Liver (tissue), 9 donors: ENCODE measurements around the gene ADGRA1. TPM values are rescaled to one million over a fixed set of nuclear protein-coding genes. Genes with fewer than 3 reads are reported as not detected.

ENCODE experiments used
- DNase-seq: peaks from one replicate; pipeline ENCODE4 v3.0.0-alpha.2; 2017; ENCODE audit warnings: low spot score
- H3K27ac ChIP-seq, 2 donors: one replicate each; pipeline ENCODE4 v1.7.0; 2013; ENCODE audit warnings: inconsistent platforms in 2 of 2, low read length in 2 of 2, control low read depth in 1 of 2, low read depth in 1 of 2, mild to moderate bottlenecking in 1 of 2
- H3K27me3 ChIP-seq, 4 donors: one replicate each; pipeline versions ENCODE4 v1.6.1 to v1.7.0; 2013; ENCODE audit warnings: low read length in 3 of 4, inconsistent platforms in 1 of 4, mild to moderate bottlenecking in 1 of 4, moderate library complexity in 1 of 4; ENCODE audit not compliant: control insufficient read depth in 4 of 4, insufficient read depth in 4 of 4
- H3K36me3 ChIP-seq, 4 donors: one replicate each; pipeline versions ENCODE4 v1.6.1 to v1.7.0; 2013; ENCODE audit warnings: low read length in 3 of 4, mild to moderate bottlenecking in 3 of 4, low read depth in 1 of 4, moderate library complexity in 1 of 4; ENCODE audit not compliant: control insufficient read depth in 4 of 4, insufficient read depth in 3 of 4
- H3K4me1 ChIP-seq, 4 donors: one replicate each; pipeline versions ENCODE4 v1.6.1 to v1.7.0; 2013; ENCODE audit warnings: low read length in 3 of 4, mild to moderate bottlenecking in 3 of 4, moderate library complexity in 1 of 4; ENCODE audit not compliant: control insufficient read depth in 4 of 4, insufficient read depth in 4 of 4
- H3K4me3 ChIP-seq, 3 donors: one replicate each; pipeline versions ENCODE4 v1.6.1 to v1.7.0; 2013; ENCODE audit warnings: low read length in 3 of 3, control low read depth in 1 of 3, low read depth in 1 of 3, mild to moderate bottlenecking in 1 of 3
- H3K9ac ChIP-seq, 2 donors: one replicate each; pipeline ENCODE4 v1.7.0; 2013; ENCODE audit warnings: low read length in 2 of 2, mild to moderate bottlenecking in 2 of 2, moderate library complexity in 2 of 2, control low read depth in 1 of 2, low read depth in 1 of 2
- H3K9me3 ChIP-seq, 4 donors: one replicate each; pipeline versions ENCODE4 v1.6.1 to v1.7.0; 2013; ENCODE audit warnings: low read length in 3 of 4; ENCODE audit not compliant: control insufficient read depth in 4 of 4
- ATF3 ChIP-seq: IDR thresholded peaks from 2 replicates; pipeline ENCODE4 v1.6.1; 2016; ENCODE audit warnings: antibody characterized with exemption
- CTCF ChIP-seq: fragments of 150-350 bp; IDR thresholded peaks from 2 replicates; pipeline ENCODE4 v1.5.1; 2017; ENCODE audit warnings: improper control_type of control experiment, low read depth, low read length; ENCODE audit not compliant: missing input control
- EGR1 ChIP-seq, 2 donors: IDR thresholded peaks; 2 replicates each; pipeline ENCODE4 v1.6.1; 2016 to 2018; ENCODE audit warnings: antibody characterized with exemption in 2 of 2, low read depth in 2 of 2
- FOXA1 ChIP-seq: IDR thresholded peaks from 2 replicates; pipeline ENCODE4 v1.6.1; 2016; ENCODE audit warnings: antibody characterized with exemption
- FOXA2 ChIP-seq: IDR thresholded peaks from 2 replicates; pipeline ENCODE4 v1.6.1; 2016; ENCODE audit warnings: antibody characterized with exemption
- GABPA ChIP-seq, 2 donors: IDR thresholded peaks in 1 of 2; conservative IDR thresholded peaks in 1 of 2; 2 replicates each; pipeline ENCODE4 v1.6.1; 2016; ENCODE audit warnings: antibody characterized with exemption in 2 of 2, mild to moderate bottlenecking in 1 of 2, moderate library complexity in 1 of 2
- HNF4A ChIP-seq, 2 donors: conservative IDR thresholded peaks; 2 replicates each; pipeline ENCODE4 v1.6.1; 2016; ENCODE audit warnings: antibody characterized with exemption in 2 of 2, mild to moderate bottlenecking in 2 of 2
- HNF4G ChIP-seq: IDR thresholded peaks from 2 replicates; pipeline ENCODE4 v1.6.1; 2016; ENCODE audit warnings: antibody characterized with exemption
- JUND ChIP-seq, 2 donors: IDR thresholded peaks; 2 replicates each; pipeline ENCODE4 v1.6.1; 2016; ENCODE audit warnings: antibody characterized with exemption in 2 of 2
- NR2F2 ChIP-seq: IDR thresholded peaks from 2 replicates; pipeline ENCODE4 v1.6.1; 2016; ENCODE audit warnings: antibody characterized with exemption
- RAD21 ChIP-seq, 2 donors: IDR thresholded peaks; 2 replicates each; pipeline ENCODE4 v1.6.1; 2016; ENCODE audit warnings: antibody characterized with exemption in 2 of 2, mild to moderate bottlenecking in 2 of 2
- REST ChIP-seq: IDR thresholded peaks from 2 replicates; pipeline ENCODE4 v1.6.1; 2016; ENCODE audit warnings: antibody characterized with exemption, mild to moderate bottlenecking
- RXRA ChIP-seq, 2 donors: IDR thresholded peaks; 2 replicates each; pipeline ENCODE4 v1.6.1; 2017 to 2018; ENCODE audit warnings: antibody characterized with exemption in 2 of 2, mild to moderate bottlenecking in 1 of 2
- SP1 ChIP-seq: IDR thresholded peaks from 2 replicates; pipeline ENCODE4 v1.6.1; 2018; ENCODE audit warnings: antibody characterized with exemption, mild to moderate bottlenecking
- TAF1 ChIP-seq: conservative IDR thresholded peaks from 2 replicates; pipeline ENCODE4 v1.6.1; 2016; ENCODE audit warnings: antibody characterized with exemption, mild to moderate bottlenecking
- YY1 ChIP-seq: IDR thresholded peaks from 2 replicates; pipeline ENCODE4 v1.6.1; 2016; ENCODE audit warnings: antibody characterized with exemption, mild to moderate bottlenecking
- ZBTB33 ChIP-seq: IDR thresholded peaks from 2 replicates; pipeline ENCODE4 v1.6.1; 2016; ENCODE audit warnings: antibody characterized with exemption
- WGBS: extraction: QIAGEN DNeasy Blood & Tissue Kit; methylation state at CpG from one replicate; pipeline ENCODE4 v1.1.7; 2013; 5-methylcytosine and 5-hydroxymethylcytosine counted together
- polyA plus RNA-seq, 2 donors: library from polyadenylated mRNA; stranded (reverse) in 1 of 2; unstranded in 1 of 2; fragments of 200-250 nt in 1 of 2; fragments of >200 nt in 1 of 2; fragmentation: Nextera tagmentation in 1 of 2; extraction: Ambion mirVana in 1 of 2; gene quantifications; one replicate each; pipeline versions ENCODE4 v1.2.1 to v1.2.3, GENCODE V29; 2013 to 2015
- total RNA-seq, 2 donors: library from RNA; depleted of rRNA; stranded (reverse); fragments of >200 nt; gene quantifications; one replicate each; pipeline ENCODE4 v1.2.3, GENCODE V29; 2014
- donor health status: healthy.
- donor health status: healthy.
- donor health status: healthy.
- donor health status: healthy.
- donor health status: healthy.

ADGRA1 gene
- total and polyA plus RNA-seq, 4 donors, result 0.08 to 0.70 (median 0.12) TPM; not detected in 1

- H3K9me3 ChIP-seq, result no peaks in the 10 kb centered on the region
- no peaks in the 10 kb centered on the region for H3K27me3 ChIP-seq
- H3K27ac ChIP-seq, result no peak overlapping the region
- H3K4me3 ChIP-seq, result no peak overlapping the region
- TF ChIP-seq FOXA2, result no peak
- TF ChIP-seq RXRA (IDR thresholded peaks at IDR 0.05), result no peak
- no peak for TF ChIP-seq FOXA1
- TF ChIP-seq SP1, result no peak
- no peak for TF ChIP-seq HNF4A (conservative IDR thresholded peaks at IDR 0.05)
- no peak for TF ChIP-seq CTCF
- no peak for TF ChIP-seq NR2F2
- no peak for TF ChIP-seq EGR1 (IDR thresholded peaks at IDR 0.05; ENCODE audit: low read depth in 2 of 2)
- no peak for TF ChIP-seq REST
- no peak for DNase-seq
- WGBS, result 92% methylated on average over 4 of the region's 4 CpGs
- peaks cover 0 to 1% (median 0%) of the 10 kb centered on the region in 4 donors for H3K36me3 ChIP-seq
- no peaks in the 10 kb centered on the region for H3K4me1 ChIP-seq
- H3K9ac ChIP-seq, result no peak overlapping the region
Measured at GRCh38 chr10:133176546-133176945, 88.8 kb downstream of the ADGRA1 start.

GRCh38 chr10:133177380-133178157, 89.8 kb downstream of the ADGRA1 start:
- TF ChIP-seq GABPA (IDR thresholded peaks at IDR 0.05 in 1 of 2, conservative IDR thresholded peaks at IDR 0.05 in 1 of 2), result no peak
- TF ChIP-seq JUND (IDR thresholded peaks at IDR 0.05), result no peak
- TF ChIP-seq EGR1 (IDR thresholded peaks at IDR 0.05; ENCODE audit: low read depth in 2 of 2), result no peak
- TF ChIP-seq FOXA2, result no peak
- no peak for TF ChIP-seq RXRA (IDR thresholded peaks at IDR 0.05)
- TF ChIP-seq REST, result no peak
- TF ChIP-seq SP1, result no peak
- TF ChIP-seq ATF3, result no peak
- no peak for TF ChIP-seq HNF4G
- no peak for TF ChIP-seq YY1
- no peak for TF ChIP-seq CTCF
- TF ChIP-seq RAD21 (IDR thresholded peaks at IDR 0.05), result no peak
- no peak for TF ChIP-seq ZBTB33
- TF ChIP-seq NR2F2, result no peak
- no peak for TF ChIP-seq HNF4A (conservative IDR thresholded peaks at IDR 0.05)
- no peak for TF ChIP-seq TAF1
- H3K27ac ChIP-seq, result no peak overlapping the region
- H3K27me3 ChIP-seq, result no peaks in the 10 kb centered on the region
- no peaks in the 10 kb centered on the region for H3K36me3 ChIP-seq
- H3K9me3 ChIP-seq, result no peaks in the 10 kb centered on the region
- no peak overlapping the region for H3K9ac ChIP-seq
- 87% methylated on average over 12 of the region's 12 CpGs for WGBS
- no peak for DNase-seq
- H3K4me3 ChIP-seq, result no peak overlapping the region
- no peaks in the 10 kb centered on the region for H3K4me1 ChIP-seq
